ENCODE data around the gene BBS9.
"Not testable (repeated sequence)": the region's sequence is repeated elsewhere in the genome, so short reads cannot be mapped to it uniquely, and the experiment has no call there.

GRCh38 chr7:33527613-33528012 is 398.2 kb downstream of the BBS9 start:
- TF ChIP-seq CTCF, POLR2A (IDR thresholded peaks at IDR 0.05): not testable (repeated sequence)

Measured in testis (tissue), 2 donors.